Hepatocyte (in vitro differentiated cells): ENCODE data around the gene PCBP3. TPM values are rescaled to one million over a fixed set of nuclear protein-coding genes. Genes with fewer than 3 reads are reported as not detected.

Source experiments
- DNase-seq: peaks from one replicate; pipeline ENCODE4 v3.0.0-alpha.2; 2016; ENCODE audit warnings: low spot score
- H2AFZ ChIP-seq: fragments of 200-600 bp; sonication (generic); 2 replicates; pipeline ENCODE4 v1.6.0; 2016; ENCODE audit warnings: antibody characterized with exemption, mild to moderate bottlenecking
- H3K27ac ChIP-seq: fragments of 200-600 bp; sonication (generic); 2 replicates; pipeline ENCODE4 v1.5.1; 2016; ENCODE audit warnings: mild to moderate bottlenecking
- H3K27me3 ChIP-seq: fragments of 200-600 bp; sonication (generic); 2 replicates; pipeline ENCODE4 v1.6.1; 2016
- H3K36me3 ChIP-seq: fragments of 200-600 bp; sonication (generic); replicated peaks from 2 replicates; pipeline ENCODE4 v1.5.1; 2016; ENCODE audit warnings: low read depth; ENCODE audit not compliant: insufficient read depth
- H3K4me1 ChIP-seq: fragments of 200-600 bp; sonication (generic); 2 replicates; pipeline ENCODE4 v1.5.1; 2016; ENCODE audit warnings: mild to moderate bottlenecking, moderate library complexity; ENCODE audit not compliant: insufficient read depth
- H3K4me2 ChIP-seq: fragments of 200-600 bp; sonication (generic); 2 replicates; pipeline ENCODE4 v1.6.0; 2016
- H3K4me3 ChIP-seq: fragments of 200-600 bp; sonication (generic); 2 replicates; pipeline ENCODE4 v1.5.1; 2016; ENCODE audit warnings: mild to moderate bottlenecking
- H3K79me2 ChIP-seq: fragments of 200-600 bp; sonication (generic); 2 replicates; pipeline ENCODE4 v1.6.0; 2017; ENCODE audit warnings: mild to moderate bottlenecking
- H3K9me2 ChIP-seq: fragments of 200-600 bp; sonication (generic); replicated peaks from 2 replicates; pipeline ENCODE4 v1.6.0; 2017; ENCODE audit warnings: mild to moderate bottlenecking; ENCODE audit not compliant: insufficient read depth
- H3K9me3 ChIP-seq: fragments of 200-600 bp; sonication (generic); 2 replicates; pipeline ENCODE4 v1.5.1; 2016; ENCODE audit warnings: low read depth, mild to moderate bottlenecking
- H4K20me1 ChIP-seq: fragments of 200-600 bp; sonication (generic); 2 replicates; pipeline ENCODE4 v1.6.0; 2016; ENCODE audit warnings: mild to moderate bottlenecking; ENCODE audit not compliant: insufficient read depth, poor library complexity, severe bottlenecking
- CTCF ChIP-seq: fragments of 200-600 bp; sonication (generic); IDR thresholded peaks from 2 replicates; pipeline ENCODE4 v1.5.1; 2016; ENCODE audit warnings: antibody characterized with exemption, mild to moderate bottlenecking; ENCODE audit not compliant: poor library complexity
- EZH2 ChIP-seq: fragments of 200-600 bp; sonication (generic); IDR thresholded peaks from 2 replicates; pipeline ENCODE4 v1.6.1; 2016; ENCODE audit warnings: antibody characterized with exemption, mild to moderate bottlenecking, borderline replicate concordance
- EZH2phosphoT487 ChIP-seq: fragments of 200-600 bp; sonication (generic); IDR thresholded peaks from one replicate; pipeline ENCODE4 v1.6.1; 2018; ENCODE audit warnings: antibody characterized with exemption, mild to moderate bottlenecking, low read depth, moderate library complexity; ENCODE audit not compliant: unreplicated experiment, severe bottlenecking
- WGBS: methylation state at CpG from one replicate; pipeline ENCODE4 v1.1.6; 2016; ENCODE audit warnings: low lambda C conversion rate; ENCODE audit errors: missing lambda C conversion rate; 5-methylcytosine and 5-hydroxymethylcytosine counted together
- polyA plus RNA-seq: library from polyadenylated mRNA; unstranded; fragments of >200 nt; fragmentation: Nextera tagmentation; extraction: Ambion mirVana; gene quantifications from 2 replicates; pipeline ENCODE4 v1.2.1, GENCODE V29; 2016
- total RNA-seq: library from RNA; depleted of rRNA; stranded (reverse); fragments of >200 nt; gene quantifications from 2 replicates; pipeline ENCODE4 v1.2.3, GENCODE V29; 2014

PCBP3 gene
- total and polyA plus RNA-seq, 2 experiments from 2014 or later, result 3.1 to 8.8 TPM

GRCh38 chr21:45838634-45839033 is 195.1 kb downstream of the PCBP3 start:
- Histone ChIP-seq H3K9me2 (no peaks in the 10 kb centered on the region), H4K20me1 (no peaks in the 10 kb centered on the region), H3K9me3 (peaks cover 8% of the 10 kb centered on the region), H3K4me3 (no peak overlapping the region), H2AFZ (no peak overlapping the region), H3K27ac (no peak overlapping the region), H3K36me3 (no peaks in the 10 kb centered on the region), H3K79me2 (no peaks in the 10 kb centered on the region), H3K27me3 (no peaks in the 10 kb centered on the region), H3K4me2 (no peak overlapping the region), H3K4me1 (no peaks in the 10 kb centered on the region)
- no peak for DNase-seq
- TF ChIP-seq EZH2 (no peak), EZH2phosphoT487 (no peak), CTCF (no peak)
- 100% methylated on average over 1 of the region's 1 CpG for WGBS

GRCh38 chr21:45839274-45839673 is 195.7 kb downstream of the PCBP3 start:
- no peak overlapping the region for H3K4me2 ChIP-seq
- WGBS, result 93% methylated on average over 3 of the region's 3 CpGs

GRCh38 chr21:45841033-45841432 is 197.5 kb downstream of the PCBP3 start:
- Histone ChIP-seq H3K79me2 (no peaks in the 10 kb centered on the region), H2AFZ (no peak overlapping the region), H3K4me2 (no peak overlapping the region), H3K4me1 (no peaks in the 10 kb centered on the region), H3K4me3 (no peak overlapping the region), H3K9me3 (peaks cover 8% of the 10 kb centered on the region), H3K36me3 (no peaks in the 10 kb centered on the region), H3K27me3 (no peaks in the 10 kb centered on the region), H3K27ac (no peak overlapping the region), H3K9me2 (no peaks in the 10 kb centered on the region), H4K20me1 (no peaks in the 10 kb centered on the region)
- DNase-seq, result no peak
- WGBS, result 81% methylated on average over 8 of the region's 8 CpGs
- TF ChIP-seq EZH2phosphoT487 (no peak), EZH2 (no peak), CTCF (no peak)

More at GRCh38 chr21:45839274-45839673, 195.7 kb downstream of the PCBP3 start:
- Histone ChIP-seq H3K9me3 (peaks cover 8% of the 10 kb centered on the region), H3K27me3 (no peaks in the 10 kb centered on the region), H3K9me2 (no peaks in the 10 kb centered on the region), H3K4me3 (no peak overlapping the region), H3K4me1 (no peaks in the 10 kb centered on the region), H4K20me1 (no peaks in the 10 kb centered on the region), H3K27ac (no peak overlapping the region), H2AFZ (no peak overlapping the region), H3K79me2 (no peaks in the 10 kb centered on the region), H3K36me3 (no peaks in the 10 kb centered on the region)
- no peak for TF ChIP-seq EZH2phosphoT487
- TF ChIP-seq CTCF, result no peak
- TF ChIP-seq EZH2, result no peak
- DNase-seq, result no peak

GRCh38 chr21:45843426-45843825 is 199.9 kb downstream of the PCBP3 start:
- H3K27me3 ChIP-seq, result no peaks in the 10 kb centered on the region
- TF ChIP-seq EZH2 (no peak), CTCF (no peak), EZH2phosphoT487 (no peak)
- H4K20me1 ChIP-seq, result no peaks in the 10 kb centered on the region
- H3K9me3 ChIP-seq, result peaks cover 8% of the 10 kb centered on the region
- peaks cover 11% of the 10 kb centered on the region for H3K4me1 ChIP-seq
- H3K4me2 ChIP-seq, result no peak overlapping the region
- no peaks in the 10 kb centered on the region for H3K79me2 ChIP-seq
- no peaks in the 10 kb centered on the region for H3K9me2 ChIP-seq
- no peak for DNase-seq
- H3K4me3 ChIP-seq, result no peak overlapping the region
- no peaks in the 10 kb centered on the region for H3K36me3 ChIP-seq
- no peak overlapping the region for H2AFZ ChIP-seq
- H3K27ac ChIP-seq, result no peak overlapping the region
- 88% methylated on average over 2 of the region's 2 CpGs for WGBS
